GM12864 (cell line): Measurements from ENCODE around the gene POLR3K.
"Not testable (repeated sequence)": the region's sequence is repeated elsewhere in the genome, so short reads cannot be mapped to it uniquely, and the experiment has no call there.

Source experiments
- DNase-seq: peaks from one replicate; pipeline ENCODE4 v3.0.0-alpha.2; 2011; ENCODE audit warnings: low read depth
- H3K4me3 ChIP-seq: 2 replicates; pipeline ENCODE4 v1.5.1; 2011; ENCODE audit warnings: mild to moderate bottlenecking, low read depth, low read length, control low read depth
- CTCF ChIP-seq: IDR thresholded peaks from 2 replicates; pipeline ENCODE4 v1.5.1; 2011; ENCODE audit warnings: low read depth, mild to moderate bottlenecking, moderate library complexity, low read length, control low read depth, inconsistent platforms; ENCODE audit errors: missing control alignments

POLR3K gene

DNA sequence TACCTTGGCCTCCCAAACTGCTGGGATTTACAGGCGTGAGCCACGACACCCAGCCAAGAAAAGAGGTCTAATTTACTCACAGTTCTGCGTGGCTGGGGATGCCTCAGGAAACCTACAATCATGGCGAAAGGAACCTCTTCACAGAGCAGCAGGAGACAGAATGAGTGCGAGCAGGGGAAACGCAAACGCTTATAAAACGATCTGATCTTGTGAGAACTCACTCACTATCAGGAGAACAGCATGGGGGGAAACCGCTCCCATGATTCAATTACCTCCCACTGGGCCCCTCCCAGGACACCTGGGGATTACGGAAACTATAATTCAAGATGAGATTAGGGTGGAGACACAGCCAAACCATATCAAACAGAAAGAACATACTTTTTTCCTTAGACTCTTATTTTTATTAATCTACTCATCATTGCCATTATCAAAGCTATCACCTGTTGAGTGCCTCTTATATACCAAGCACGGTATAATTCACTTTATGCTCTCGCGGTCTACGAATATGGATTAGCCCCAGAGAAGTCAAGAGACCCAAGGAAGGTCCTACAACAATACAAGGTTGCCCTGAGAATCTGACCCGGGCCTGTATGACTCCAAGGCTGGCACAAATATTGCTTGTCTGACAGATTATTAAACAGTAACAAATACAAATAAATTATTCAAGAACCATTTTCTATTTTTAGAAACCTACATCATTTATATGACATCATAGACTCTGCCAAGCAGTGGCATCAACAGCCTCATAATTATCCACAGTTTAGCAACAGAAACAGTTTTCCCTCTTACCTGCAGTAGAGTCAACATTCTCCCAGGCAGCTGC lies 2.4 kb downstream of the POLR3K start:
- no peak for TF ChIP-seq CTCF
- H3K4me3 ChIP-seq = no peak overlapping the region
- no peak for DNase-seq

DNA sequence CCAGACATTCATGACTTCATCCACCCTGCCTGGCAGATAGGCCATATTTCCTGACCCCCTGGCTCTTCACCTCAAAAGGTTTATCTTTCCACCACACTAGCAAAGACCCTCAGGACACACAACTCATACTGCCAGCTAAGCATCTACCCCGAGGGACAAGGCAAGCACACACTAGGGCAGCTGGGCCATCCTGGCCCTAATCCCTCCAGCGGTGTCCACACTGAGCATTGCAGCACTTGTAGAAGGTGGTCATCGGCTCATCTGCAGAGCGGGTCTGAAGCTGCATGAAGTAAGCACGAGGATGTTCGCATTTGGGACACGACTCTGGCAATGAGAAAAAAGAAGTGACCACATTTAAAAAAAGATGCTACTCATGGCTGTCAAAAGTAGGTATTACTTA lies 6.2 kb downstream of the POLR3K start:
- DNase-seq = no peak
- no peak for TF ChIP-seq CTCF
- H3K4me3 ChIP-seq = no peak overlapping the region

DNA sequence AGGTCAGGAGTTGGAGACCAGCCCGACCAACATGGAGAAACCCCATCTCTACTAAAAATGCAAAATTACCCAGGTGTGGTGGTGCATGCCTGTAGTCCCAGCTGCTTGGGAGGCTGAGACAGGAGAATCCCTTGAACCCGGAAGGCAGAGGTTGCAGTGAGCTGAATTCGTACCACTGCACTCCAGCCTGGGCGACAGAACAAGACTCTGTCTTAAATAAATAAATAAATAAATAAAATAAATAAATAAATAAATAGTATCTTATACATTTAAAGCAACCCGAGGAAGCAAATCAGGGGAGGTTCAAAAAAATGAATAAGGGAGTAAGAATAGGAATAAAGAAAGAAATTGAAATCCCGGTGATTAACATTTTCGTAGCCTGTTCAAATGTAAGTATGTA lies 6.9 kb downstream of the POLR3K start:
- H3K4me3 ChIP-seq, DNase-seq: not testable (repeated sequence)

- no peak for DNase-seq
- TF ChIP-seq CTCF = no peak
- no peak overlapping the region for H3K4me3 ChIP-seq
Observed at GRCh38 chr16:45454-45853, 8.0 kb downstream of the POLR3K start.

GRCh38 chr16:44655-45054 lies 8.8 kb downstream of the POLR3K start:
- no peak for DNase-seq
- no peak for TF ChIP-seq CTCF
- no peak overlapping the region for H3K4me3 ChIP-seq

DNA sequence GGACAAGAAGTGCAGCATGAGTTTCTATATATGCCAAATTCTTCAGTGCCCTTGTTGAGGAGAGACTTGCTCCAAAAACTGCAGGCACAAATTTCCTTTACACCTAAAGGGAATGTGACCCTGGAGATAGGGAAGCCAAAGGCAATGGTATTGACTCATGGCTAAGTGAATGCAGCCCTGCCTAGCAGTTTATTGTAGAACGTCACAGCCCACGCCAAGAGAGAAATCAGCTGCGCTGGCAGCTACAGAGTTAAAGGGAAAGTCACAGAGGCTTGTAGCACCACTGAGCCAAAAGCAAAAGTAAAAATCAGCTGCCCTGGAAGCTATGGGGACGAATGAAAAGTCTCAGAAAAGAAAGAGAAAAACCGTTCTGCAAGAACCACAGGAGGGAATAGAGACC lies 10.1 kb downstream of the POLR3K start:
- no peak for DNase-seq
- H3K4me3 ChIP-seq = no peak overlapping the region
- TF ChIP-seq CTCF = no peak

- no peak overlapping the region for H3K4me3 ChIP-seq
- no peak for TF ChIP-seq CTCF
- DNase-seq = no peak
Observed at GRCh38 chr16:42691-43090, 10.7 kb downstream of the POLR3K start.
